AG10803 (cell line): ENCODE data around the gene XRCC4.
"Not testable (repeated sequence)": the region's sequence is repeated elsewhere in the genome, so short reads cannot be mapped to it uniquely, and the experiment has no call there.

Source experiments
- DNase-seq: peaks from one replicate; pipeline ENCODE4 v3.0.0; 2010; ENCODE audit warnings: low read depth
- H3K4me3 ChIP-seq: 2 replicates; pipeline ENCODE4 v1.5.1; 2011; ENCODE audit warnings: mild to moderate bottlenecking, low read length, control low read depth
- CTCF ChIP-seq: conservative IDR thresholded peaks from 2 replicates; pipeline ENCODE4 v1.5.1; 2011; ENCODE audit warnings: mild to moderate bottlenecking, low read length, control low read depth, inconsistent platforms

XRCC4 gene

GRCh38 chr5:83151821-83152220 lies 74.5 kb downstream of the XRCC4 start:
- H3K4me3 ChIP-seq, result no peak overlapping the region
- TF ChIP-seq CTCF, result no peak
- peak; percentile 20 for DNase-seq

GRCh38 chr5:83152996-83153395 lies 75.6 kb downstream of the XRCC4 start:
- DNase-seq, H3K4me3 ChIP-seq: not testable (repeated sequence)

GRCh38 chr5:83156001-83156400 lies 78.7 kb downstream of the XRCC4 start:
- DNase-seq, result no peak
- no peak for TF ChIP-seq CTCF

GRCh38 chr5:83157163-83157562 lies 79.8 kb downstream of the XRCC4 start:
- H3K4me3 ChIP-seq, result no peak overlapping the region
- DNase-seq, result peak; percentile 6
- no peak for TF ChIP-seq CTCF

More at GRCh38 chr5:83156001-83156400, 78.7 kb downstream of the XRCC4 start:
- H3K4me3 ChIP-seq, result no peak overlapping the region

- no peak overlapping the region for H3K4me3 ChIP-seq
- DNase-seq, result peak; percentile 8
- TF ChIP-seq CTCF, result no peak
Observed at GRCh38 chr5:83162601-83163000, 85.3 kb downstream of the XRCC4 start.

- TF ChIP-seq CTCF, result no peak
- DNase-seq, result no peak
- H3K4me3 ChIP-seq, result no peak overlapping the region
Observed at GRCh38 chr5:83167538-83167937, 90.2 kb downstream of the XRCC4 start.

- TF ChIP-seq CTCF, result no peak
- no peak for DNase-seq
Observed at GRCh38 chr5:83169571-83170337, 92.4 kb downstream of the XRCC4 start.

More at GRCh38 chr5:83169571-83170337, 92.4 kb downstream of the XRCC4 start:
- H3K4me3 ChIP-seq, result no peak overlapping the region
